Activated T-helper 1 cell treated with anti-CD3 and anti-CD28 coated beads, Interleukin-2, amount 50 U/mL, for 16 hours (primary cell): Measurements from ENCODE around the gene SLC12A5.
"Not testable (repeated sequence)": the region's sequence is repeated elsewhere in the genome, so short reads cannot be mapped to it uniquely, and the experiment has no call there.

Experiments
- DNase-seq, 2 donors: peaks; one replicate each; pipeline ENCODE4 v3.0.0-alpha.2; 2020; ENCODE audit warnings: low read depth in 1 of 2, low spot score in 1 of 2

Gene SLC12A5

GRCh38 chr20:46028772-46029371 is at the start of gene SLC12A5:
TSS of gene SLC12A5 (plus strand) at chr20:46029215. CDS start at chr20:46029345, 130 bp downstream.
- DNase-seq: no peak

- no peak for DNase-seq
These were observed 47.8 kb upstream of the SLC12A5 start for GRCh38 chr20:45981261-45981660.

- DNase-seq: no peak
These were observed 45.7 kb upstream of the SLC12A5 start for GRCh38 chr20:45983279-45983743.

GRCh38 chr20:45985573-45985972 is 43.4 kb upstream of the SLC12A5 start:
- no peak for DNase-seq

GRCh38 chr20:45987108-45987780 is 41.8 kb upstream of the SLC12A5 start:
- peak; percentile 57 to 62 for DNase-seq

GRCh38 chr20:45988830-45989229 is 40.2 kb upstream of the SLC12A5 start:
- DNase-seq: not testable (repeated sequence)

GRCh38 chr20:45991616-45992015 is 37.4 kb upstream of the SLC12A5 start:
- no peak for DNase-seq

GRCh38 chr20:45993197-45993951 is 35.6 kb upstream of the SLC12A5 start:
- no peak for DNase-seq

- DNase-seq: no peak
These were observed 34.1 kb upstream of the SLC12A5 start for GRCh38 chr20:45994761-45995493.

- not testable (repeated sequence) for DNase-seq
These were observed 33.4 kb upstream of the SLC12A5 start for GRCh38 chr20:45995495-45996097.

- DNase-seq: no peak
These were observed 31.8 kb upstream of the SLC12A5 start for GRCh38 chr20:45997187-45997586.

- no peak for DNase-seq
These were observed 30.7 kb upstream of the SLC12A5 start for GRCh38 chr20:45998337-45998736.

GRCh38 chr20:45998761-45999160 is 30.3 kb upstream of the SLC12A5 start:
- DNase-seq: no peak

- no peak for DNase-seq
These were observed 29.3 kb upstream of the SLC12A5 start for GRCh38 chr20:45999557-46000261.

GRCh38 chr20:46000262-46000996 is 28.6 kb upstream of the SLC12A5 start:
- DNase-seq: no peak

- no peak for DNase-seq
These were observed 27.5 kb upstream of the SLC12A5 start for GRCh38 chr20:46001498-46001897.

- no peak for DNase-seq
These were observed 27.0 kb upstream of the SLC12A5 start for GRCh38 chr20:46002008-46002407.

- DNase-seq: no peak
These were observed 24.8 kb upstream of the SLC12A5 start for GRCh38 chr20:46004187-46004586.

GRCh38 chr20:46004889-46005473 is 24.0 kb upstream of the SLC12A5 start:
- no peak for DNase-seq
